ENCODE measurements around the gene KDELR1.

Gene KDELR1

DNA sequence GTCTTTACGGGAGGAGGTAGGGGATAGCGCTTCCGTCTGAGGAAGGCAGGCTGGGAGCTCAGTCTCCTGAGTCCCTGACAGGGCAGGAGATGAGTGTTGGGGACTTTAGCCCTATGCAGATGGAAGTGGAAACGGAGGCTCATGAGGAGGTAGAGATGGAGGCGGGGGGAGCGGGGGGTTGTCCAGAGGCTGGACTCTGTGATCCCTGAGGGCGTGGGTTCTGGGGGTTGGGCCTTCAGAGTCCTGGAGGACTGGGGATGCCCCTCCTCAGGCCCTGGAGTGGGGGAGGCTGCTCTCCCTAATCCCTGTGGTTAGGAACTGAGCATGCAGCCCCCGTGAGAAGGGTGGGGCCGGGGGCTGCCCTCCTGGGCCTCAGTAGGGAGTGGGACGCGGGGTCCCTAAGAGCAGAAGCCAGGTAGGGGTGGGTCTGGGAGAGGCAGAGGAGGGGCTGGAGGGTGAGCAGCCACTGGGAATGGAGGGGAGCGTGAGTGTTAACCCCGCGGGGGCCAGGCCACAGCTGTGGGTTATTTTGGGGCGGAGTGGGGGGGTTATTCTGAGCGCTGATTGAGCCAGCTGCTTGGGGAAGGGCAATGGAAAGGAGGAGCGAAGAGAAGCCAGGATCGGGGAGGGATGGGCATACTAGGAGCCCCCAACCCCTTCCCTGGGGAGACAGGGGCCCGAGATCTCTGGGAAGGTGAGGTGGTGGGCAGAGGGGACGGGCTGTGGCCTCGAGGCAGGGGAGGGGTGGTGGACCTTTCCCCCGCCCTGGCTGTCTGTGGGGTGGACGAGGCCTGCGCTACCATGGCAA lies 4.9 kb upstream of the KDELR1 start:
- H3K9me3 ChIP-seq (ENCODE audit: low read length) = no peaks in the 10 kb centered on the region
- no peak for TF ChIP-seq EZH2 (IDR thresholded peaks at IDR 0.05; ENCODE audit: borderline replicate concordance, low read length)
- TF ChIP-seq, protein P1, sequence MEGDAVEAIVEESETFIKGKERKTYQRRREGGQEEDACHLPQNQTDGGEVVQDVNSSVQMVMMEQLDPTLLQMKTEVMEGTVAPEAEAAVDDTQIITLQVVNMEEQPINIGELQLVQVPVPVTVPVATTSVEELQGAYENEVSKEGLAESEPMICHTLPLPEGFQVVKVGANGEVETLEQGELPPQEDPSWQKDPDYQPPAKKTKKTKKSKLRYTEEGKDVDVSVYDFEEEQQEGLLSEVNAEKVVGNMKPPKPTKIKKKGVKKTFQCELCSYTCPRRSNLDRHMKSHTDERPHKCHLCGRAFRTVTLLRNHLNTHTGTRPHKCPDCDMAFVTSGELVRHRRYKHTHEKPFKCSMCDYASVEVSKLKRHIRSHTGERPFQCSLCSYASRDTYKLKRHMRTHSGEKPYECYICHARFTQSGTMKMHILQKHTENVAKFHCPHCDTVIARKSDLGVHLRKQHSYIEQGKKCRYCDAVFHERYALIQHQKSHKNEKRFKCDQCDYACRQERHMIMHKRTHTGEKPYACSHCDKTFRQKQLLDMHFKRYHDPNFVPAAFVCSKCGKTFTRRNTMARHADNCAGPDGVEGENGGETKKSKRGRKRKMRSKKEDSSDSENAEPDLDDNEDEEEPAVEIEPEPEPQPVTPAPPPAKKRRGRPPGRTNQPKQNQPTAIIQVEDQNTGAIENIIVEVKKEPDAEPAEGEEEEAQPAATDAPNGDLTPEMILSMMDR (IDR thresholded peaks at IDR 0.05; ENCODE audit: low read length) = no peak
- H3K4me1 ChIP-seq (ENCODE audit: insufficient read depth, low read length, severe bottlenecking) = peaks cover 19% of the 10 kb centered on the region
- H3K36me3 ChIP-seq (ENCODE audit: insufficient read depth, low read length) = no peaks in the 10 kb centered on the region
- H2AFZ ChIP-seq (ENCODE audit: low read length) = no peak overlapping the region
- no peaks in the 10 kb centered on the region for H3K79me2 ChIP-seq (ENCODE audit: insufficient read depth, low read length)
- no peaks in the 10 kb centered on the region for H3K9me2 ChIP-seq (ENCODE audit: low read depth, low read length)
- H3K4me3 ChIP-seq (ENCODE audit: low read depth, low read length, poor library complexity, severe bottlenecking) = no peak overlapping the region
- 0 out of 2 replicates have a peak, but pooled peaks cover 4% of the 10 kb centered on the region for H3F3A ChIP-seq (ENCODE audit: insufficient read depth, low read length)
- no peaks in the 10 kb centered on the region for H4K20me1 ChIP-seq (ENCODE audit: insufficient read depth, low read length)
- no peak overlapping the region for H3K27ac ChIP-seq (ENCODE audit: low read depth, low read length, poor library complexity, severe bottlenecking)
- peaks cover 8% of the 10 kb centered on the region; the same call in 1 of the 2 replicates for H3K27me3 ChIP-seq (ENCODE audit: insufficient read depth, low read length)
- no peak overlapping the region for H3K4me2 ChIP-seq (ENCODE audit: low read length)
- H3K9ac ChIP-seq (ENCODE audit: low read length) = no peak overlapping the region

DNA sequence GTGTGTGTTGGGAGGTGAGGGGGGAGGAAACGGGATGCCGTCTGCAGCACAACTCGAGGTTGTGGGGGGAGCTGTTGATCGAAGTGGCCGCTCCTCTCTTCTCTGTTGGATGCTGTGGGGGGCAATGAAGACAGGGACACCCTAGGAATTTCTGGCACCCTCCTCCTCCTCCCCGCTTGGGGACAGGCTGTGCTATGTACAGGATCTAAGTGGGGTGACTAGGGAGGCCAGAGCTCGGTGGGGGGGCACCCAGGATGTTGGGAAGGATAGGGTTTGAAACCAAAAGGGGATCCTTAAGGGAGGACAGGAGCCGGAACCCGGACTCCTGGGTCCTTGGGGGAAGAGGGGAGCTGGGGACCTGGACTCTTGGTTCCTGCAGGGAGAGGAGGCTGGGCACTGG lies 4.1 kb upstream of the KDELR1 start:
- H3K27me3 ChIP-seq (ENCODE audit: insufficient read depth, low read length) = peaks cover 8% of the 10 kb centered on the region; the same call in 1 of the 2 replicates
- H3K4me1 ChIP-seq (ENCODE audit: insufficient read depth, low read length, severe bottlenecking) = peaks cover 15% of the 10 kb centered on the region
- no peak overlapping the region for H3K27ac ChIP-seq (ENCODE audit: low read depth, low read length, poor library complexity, severe bottlenecking)
- H3K9ac ChIP-seq (ENCODE audit: low read length) = no peak overlapping the region
- H3K9me2 ChIP-seq (ENCODE audit: low read depth, low read length) = no peaks in the 10 kb centered on the region
- H4K20me1 ChIP-seq (ENCODE audit: insufficient read depth, low read length) = no peaks in the 10 kb centered on the region
- 0 out of 2 replicates have a peak, but pooled peaks cover 4% of the 10 kb centered on the region for H3F3A ChIP-seq (ENCODE audit: insufficient read depth, low read length)
- no peak overlapping the region for H3K4me2 ChIP-seq (ENCODE audit: low read length)
- H2AFZ ChIP-seq (ENCODE audit: low read length) = no peak overlapping the region
- H3K79me2 ChIP-seq (ENCODE audit: insufficient read depth, low read length) = no peaks in the 10 kb centered on the region
- TF ChIP-seq, protein P1 (IDR thresholded peaks at IDR 0.05; ENCODE audit: low read length) = no peak
- no peak for TF ChIP-seq EZH2 (IDR thresholded peaks at IDR 0.05; ENCODE audit: borderline replicate concordance, low read length)
- no peak overlapping the region for H3K4me3 ChIP-seq (ENCODE audit: low read depth, low read length, poor library complexity, severe bottlenecking)
- no peaks in the 10 kb centered on the region for H3K36me3 ChIP-seq (ENCODE audit: insufficient read depth, low read length)
- H3K9me3 ChIP-seq (ENCODE audit: low read length) = no peaks in the 10 kb centered on the region

DNA sequence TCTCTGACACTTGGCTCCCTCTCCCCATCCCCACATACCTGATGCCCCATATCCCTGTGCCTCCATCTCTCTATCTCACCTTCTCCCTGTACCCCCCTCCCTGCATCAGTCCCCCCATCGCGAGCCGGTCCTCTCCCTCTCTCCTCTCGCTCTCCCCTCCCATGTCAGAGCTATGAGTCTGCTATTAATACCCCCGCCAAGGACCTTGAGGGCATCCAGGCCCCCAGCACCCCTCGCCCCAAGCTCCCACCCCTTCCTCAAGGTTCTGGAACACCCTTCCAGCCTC lies 3.8 kb upstream of the KDELR1 start:
- H4K20me1 ChIP-seq (ENCODE audit: insufficient read depth, low read length) = no peaks in the 10 kb centered on the region
- H3K27ac ChIP-seq (ENCODE audit: low read depth, low read length, poor library complexity, severe bottlenecking) = no peak overlapping the region
- TF ChIP-seq, protein P1 (IDR thresholded peaks at IDR 0.05; ENCODE audit: low read length) = no peak
- no peak for TF ChIP-seq EZH2 (IDR thresholded peaks at IDR 0.05; ENCODE audit: borderline replicate concordance, low read length)
- peaks cover 15% of the 10 kb centered on the region for H3K4me1 ChIP-seq (ENCODE audit: insufficient read depth, low read length, severe bottlenecking)
- H3K4me3 ChIP-seq (ENCODE audit: low read depth, low read length, poor library complexity, severe bottlenecking) = no peak overlapping the region
- H3K79me2 ChIP-seq (ENCODE audit: insufficient read depth, low read length) = no peaks in the 10 kb centered on the region
- 0 out of 2 replicates have a peak, but pooled peaks cover 4% of the 10 kb centered on the region for H3F3A ChIP-seq (ENCODE audit: insufficient read depth, low read length)
- no peak overlapping the region for H2AFZ ChIP-seq (ENCODE audit: low read length)
- no peak overlapping the region for H3K9ac ChIP-seq (ENCODE audit: low read length)
- no peaks in the 10 kb centered on the region for H3K36me3 ChIP-seq (ENCODE audit: insufficient read depth, low read length)
- H3K4me2 ChIP-seq (ENCODE audit: low read length) = no peak overlapping the region
- H3K9me3 ChIP-seq (ENCODE audit: low read length) = no peaks in the 10 kb centered on the region
- H3K27me3 ChIP-seq (ENCODE audit: insufficient read depth, low read length) = peaks cover 8% of the 10 kb centered on the region; the same call in 1 of the 2 replicates
- no peaks in the 10 kb centered on the region for H3K9me2 ChIP-seq (ENCODE audit: low read depth, low read length)
